ENCODE data around the gene DNAI2.

DNAI2 gene

DNA sequence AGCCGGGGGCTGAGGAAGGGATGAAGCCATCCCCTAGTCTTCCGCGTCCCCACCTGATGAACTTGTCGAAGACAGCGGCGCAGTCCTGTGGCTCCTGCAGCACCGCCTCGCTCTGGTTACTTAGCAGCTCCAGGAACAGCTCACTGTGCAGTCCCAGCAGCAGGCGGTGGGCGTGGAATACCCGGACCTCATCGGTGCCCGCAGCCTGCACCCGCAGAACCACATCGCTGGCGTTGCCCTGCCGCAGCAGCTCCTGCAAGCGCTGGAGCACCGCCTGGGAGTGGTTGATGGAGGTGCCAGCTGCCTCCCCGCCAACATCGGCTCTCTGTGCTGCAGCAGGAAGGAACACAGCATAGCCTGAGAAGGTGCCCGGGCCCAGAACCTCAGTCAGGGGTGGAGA, 85.9 kb downstream of the DNAI2 start:
- no peak for TF ChIP-seq TOX (CRISPR knock-in tag; IDR thresholded peaks at IDR 0.05; ENCODE audit: borderline replicate concordance)
- ATAC-seq: no peak

DNA sequence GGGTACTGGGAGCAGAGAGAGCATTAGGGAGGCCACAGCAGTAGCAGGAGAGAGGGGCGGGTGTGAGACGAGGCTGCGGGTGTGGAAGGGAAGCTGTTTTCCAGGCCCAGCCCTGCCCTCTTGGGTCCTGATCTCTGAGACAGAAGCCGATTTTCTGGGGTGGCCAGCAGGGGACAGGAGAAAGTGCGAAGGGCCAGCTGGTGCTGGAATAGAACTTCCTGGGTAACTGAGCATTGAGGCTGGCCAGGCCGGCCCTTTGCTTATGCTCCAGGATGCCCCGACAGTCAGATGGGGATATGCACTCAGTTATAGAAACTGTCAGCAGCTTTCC, 86.8 kb downstream of the DNAI2 start:
- no peak for ATAC-seq
- TF ChIP-seq ZFP30 (CRISPR knock-in tag; IDR thresholded peaks at IDR 0.05) (no peak), ARNTL (CRISPR knock-in tag; IDR thresholded peaks at IDR 0.05; ENCODE audit: borderline replicate concordance, low read depth) (no peak), TCF4 (CRISPR knock-in tag; IDR thresholded peaks at IDR 0.05; ENCODE audit: borderline replicate concordance) (no peak), RARB (CRISPR knock-in tag; IDR thresholded peaks at IDR 0.05) (no peak)

- no peak for ATAC-seq
- TF ChIP-seq CREB5 (CRISPR knock-in tag; IDR thresholded peaks at IDR 0.05; ENCODE audit: low read depth) (no peak), OSR1 (CRISPR knock-in tag; IDR thresholded peaks at IDR 0.05) (no peak), TSHZ2 (CRISPR knock-in tag; IDR thresholded peaks at IDR 0.05) (no peak), ZFP30 (CRISPR knock-in tag; IDR thresholded peaks at IDR 0.05) (no peak)
Measured at GRCh38 chr17:74361230-74362068, 87.4 kb downstream of the DNAI2 start, which contains the start of gene BTBD17. Gene BTBD17 (minus strand): TSS chr17:74361868. CDS start chr17:74361819, 49 bp downstream.

GRCh38 chr17:74362069-74362405, 88.0 kb downstream of the DNAI2 start:
- no peak for ATAC-seq
- TF ChIP-seq ZNF565 (CRISPR knock-in tag; conservative IDR thresholded peaks at IDR 0.05; ENCODE audit: low read depth): no peak
- TF ChIP-seq PPARA (CRISPR knock-in tag; IDR thresholded peaks at IDR 0.05; ENCODE audit: borderline replicate concordance): no peak
- TF ChIP-seq ZNF8 (CRISPR knock-in tag; IDR thresholded peaks at IDR 0.05): no peak
- no peak for TF ChIP-seq OSR1 (CRISPR knock-in tag; IDR thresholded peaks at IDR 0.05)
- TF ChIP-seq ESRRG (CRISPR knock-in tag; IDR thresholded peaks at IDR 0.05): no peak
- no peak for TF ChIP-seq ZC3H10 (CRISPR knock-in tag; IDR thresholded peaks at IDR 0.05)
- TF ChIP-seq TSHZ2 (CRISPR knock-in tag; IDR thresholded peaks at IDR 0.05): no peak
- no peak for TF ChIP-seq TCF4 (CRISPR knock-in tag; IDR thresholded peaks at IDR 0.05; ENCODE audit: borderline replicate concordance)
- TF ChIP-seq RARB (CRISPR knock-in tag; IDR thresholded peaks at IDR 0.05): no peak
- no peak for TF ChIP-seq CREB5 (CRISPR knock-in tag; IDR thresholded peaks at IDR 0.05; ENCODE audit: low read depth)
- TF ChIP-seq TOX (CRISPR knock-in tag; IDR thresholded peaks at IDR 0.05; ENCODE audit: borderline replicate concordance): no peak
- TF ChIP-seq GLIS3 (CRISPR knock-in tag; IDR thresholded peaks at IDR 0.05): no peak
- no peak for TF ChIP-seq ARNTL (CRISPR knock-in tag; IDR thresholded peaks at IDR 0.05; ENCODE audit: borderline replicate concordance, low read depth)
- no peak for TF ChIP-seq ZFP30 (CRISPR knock-in tag; IDR thresholded peaks at IDR 0.05)
- TF ChIP-seq SNAI2 (CRISPR knock-in tag; IDR thresholded peaks at IDR 0.05): no peak
- no peak for TF ChIP-seq CSRNP3 (CRISPR knock-in tag; IDR thresholded peaks at IDR 0.05)
- no peak for TF ChIP-seq POU6F1 (CRISPR knock-in tag; IDR thresholded peaks at IDR 0.05; ENCODE audit: borderline replicate concordance, low read depth)
- TF ChIP-seq ISL1 (CRISPR knock-in tag; IDR thresholded peaks at IDR 0.05): no peak
- TF ChIP-seq ZFP3 (CRISPR knock-in tag; IDR thresholded peaks at IDR 0.05): no peak
- TF ChIP-seq CSDC2 (CRISPR knock-in tag; IDR thresholded peaks at IDR 0.05): no peak

All from SK-N-SH treated with all-trans-retinoic acid at 6 μM for 48 hours (cell line).